ENCODE measurements around the gene CMTM3.
"Not testable (repeated sequence)": the region's sequence is repeated elsewhere in the genome, so short reads cannot be mapped to it uniquely, and the experiment has no call there.

CMTM3 gene

DNA sequence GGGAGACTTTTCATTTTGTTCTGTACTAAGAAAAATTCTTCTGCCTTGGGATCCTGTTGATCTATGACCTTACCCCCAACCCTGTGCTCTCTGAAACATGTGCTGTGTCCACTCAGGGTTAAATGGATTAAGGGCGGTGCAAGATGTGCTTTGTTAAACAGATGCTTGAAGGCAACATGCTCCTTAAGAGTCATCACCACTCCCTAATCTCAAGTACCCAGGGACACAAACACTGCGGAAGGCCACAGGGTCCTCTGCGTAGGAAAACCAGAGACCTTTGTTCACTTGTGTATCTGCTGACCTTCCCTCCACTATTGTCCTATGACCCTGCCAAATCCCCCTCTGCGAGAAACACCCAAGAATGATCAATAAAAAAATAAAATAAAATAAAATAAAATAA is 27.1 kb downstream of the CMTM3 start:
- DNase-seq (ENCODE audit: low read depth in 2 of 2) = not testable (repeated sequence)

- no peak for DNase-seq (ENCODE audit: low read depth in 2 of 2)
Observed at GRCh38 chr16:66634527-66635196, 30.2 kb downstream of the CMTM3 start.

DNA sequence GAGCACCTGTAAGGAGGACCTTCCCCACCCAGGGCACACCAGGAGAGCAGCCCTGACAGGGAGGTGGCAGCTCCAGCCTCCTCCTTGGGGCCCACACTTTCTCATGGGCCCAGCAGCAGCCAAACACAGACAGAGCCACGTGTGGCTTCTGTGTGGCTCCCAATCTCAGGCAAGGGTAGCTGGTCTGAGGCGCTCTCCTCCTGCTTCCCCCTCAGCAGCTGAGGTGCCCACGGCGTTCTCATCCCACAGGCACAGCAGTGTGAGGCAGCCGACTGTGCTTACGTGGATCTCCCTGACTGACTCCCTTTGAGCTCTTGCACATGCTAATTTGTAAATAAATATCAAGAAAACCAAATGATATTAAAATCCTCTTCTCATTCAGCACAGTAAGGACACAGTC is 30.9 kb downstream of the CMTM3 start:
- no peak for DNase-seq (ENCODE audit: low read depth in 2 of 2)

- DNase-seq (ENCODE audit: low read depth in 2 of 2) = no peak
Observed at GRCh38 chr16:66636199-66636598, 31.7 kb downstream of the CMTM3 start.

DNA sequence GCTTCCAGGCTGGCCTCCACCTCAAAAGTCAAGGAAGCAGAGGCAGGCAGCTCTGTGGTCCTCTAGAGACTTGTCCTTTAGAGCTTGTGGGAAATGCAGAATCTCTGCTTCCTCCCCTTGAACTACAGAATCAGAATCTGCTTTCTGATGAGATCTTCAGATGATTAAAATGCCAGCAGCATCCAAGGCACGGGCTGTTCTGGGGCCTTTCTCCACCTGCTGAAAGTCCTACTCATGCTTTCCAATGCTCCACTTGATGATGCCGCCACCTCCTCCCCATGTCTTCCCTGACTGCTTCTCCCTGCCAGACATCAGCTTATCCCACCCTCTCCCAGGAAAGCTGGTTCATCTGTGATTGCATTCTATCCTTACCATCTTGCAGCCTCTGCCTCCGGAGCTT is 33.3 kb downstream of the CMTM3 start:
- no peak for DNase-seq (ENCODE audit: low read depth in 2 of 2)

DNA sequence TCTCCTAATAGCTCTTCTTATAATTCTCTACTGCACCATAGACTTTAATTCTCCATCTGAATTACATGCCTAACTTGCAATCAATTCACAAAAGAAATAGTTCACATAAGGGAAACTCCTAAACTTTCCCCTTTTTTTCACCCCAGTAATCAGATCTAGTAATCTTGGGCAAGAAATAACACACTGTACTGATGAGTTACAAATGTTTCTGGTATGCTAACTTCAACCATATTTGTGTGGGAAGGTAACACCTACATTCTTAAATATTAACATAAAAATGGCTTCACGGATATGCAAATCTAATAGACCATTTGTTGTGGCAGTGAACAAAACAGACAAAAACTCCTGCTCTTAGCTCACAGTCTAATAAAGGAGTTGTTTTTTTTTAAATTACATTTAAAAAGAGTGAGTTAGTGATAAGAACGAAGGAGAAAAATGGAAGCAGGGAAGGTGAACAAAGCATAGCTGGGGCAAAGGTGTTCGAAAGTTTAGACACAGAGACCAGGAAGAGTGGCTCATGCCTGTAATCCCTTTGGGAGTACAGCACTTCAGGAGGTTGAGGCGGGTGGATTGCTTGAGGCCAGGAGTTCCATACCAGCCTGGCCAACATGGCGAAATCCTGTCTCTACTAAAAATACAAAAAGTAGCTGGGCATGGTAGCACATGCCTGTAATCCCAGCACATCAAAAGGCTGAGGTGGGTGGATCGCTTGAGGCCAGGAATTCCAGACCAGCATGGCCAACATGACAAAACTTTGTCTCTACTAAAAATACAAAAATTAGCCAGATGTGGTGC is 34.8 kb downstream of the CMTM3 start:
- no peak for DNase-seq (ENCODE audit: low read depth in 2 of 2)

- DNase-seq (ENCODE audit: low read depth in 2 of 2) = no peak
Observed at GRCh38 chr16:66640724-66641314, 36.3 kb downstream of the CMTM3 start.

GRCh38 chr16:66641387-66641786 is 36.9 kb downstream of the CMTM3 start:
- no peak for DNase-seq (ENCODE audit: low read depth in 2 of 2)

DNA sequence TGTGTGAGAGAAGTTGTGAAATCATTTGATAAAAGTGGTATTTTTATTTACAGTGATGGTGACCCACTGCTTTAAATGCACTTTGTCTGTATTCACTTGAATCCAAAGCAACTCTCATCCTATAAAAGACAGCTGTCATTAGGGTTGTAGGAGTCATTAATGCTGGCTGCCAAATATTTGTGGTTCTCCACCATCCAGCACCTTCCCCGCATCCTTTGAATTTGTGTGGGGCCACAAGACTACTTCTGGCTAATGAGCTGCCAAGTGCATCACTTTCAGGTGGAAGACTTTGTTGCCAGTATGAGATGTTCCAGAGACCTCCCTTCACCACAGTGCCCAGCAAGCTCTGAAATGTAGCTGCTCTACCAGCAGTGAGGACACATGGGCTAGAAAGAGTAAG is 43.4 kb downstream of the CMTM3 start:
- DNase-seq (ENCODE audit: low read depth in 2 of 2) = no peak

GRCh38 chr16:66649167-66649566 is 44.7 kb downstream of the CMTM3 start:
- DNase-seq (ENCODE audit: low read depth in 2 of 2) = no peak

- DNase-seq (ENCODE audit: low read depth in 2 of 2) = no peak
Observed at GRCh38 chr16:66649636-66650205, 45.2 kb downstream of the CMTM3 start.

- peak; percentile 23 to 57 for DNase-seq (ENCODE audit: low read depth in 2 of 2)
Observed at GRCh38 chr16:66650707-66651473, 46.4 kb downstream of the CMTM3 start.

DNA sequence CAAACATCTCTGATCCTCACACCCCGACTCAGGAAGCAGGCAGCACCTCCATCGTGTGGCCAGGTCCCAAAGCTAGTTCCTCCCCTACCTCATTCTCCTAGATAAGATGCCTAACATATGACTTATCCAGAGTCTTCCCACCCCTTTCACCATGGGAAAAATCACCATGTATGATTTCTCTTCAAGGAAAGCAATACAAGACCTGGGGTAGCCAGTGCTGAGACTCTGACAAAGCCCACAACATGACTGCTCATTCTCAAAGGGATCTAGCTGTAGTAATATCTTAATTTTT is 46.9 kb downstream of the CMTM3 start:
- no peak for DNase-seq (ENCODE audit: low read depth in 2 of 2)

- DNase-seq (ENCODE audit: low read depth in 2 of 2) = no peak
Observed at GRCh38 chr16:66651965-66652364, 47.5 kb downstream of the CMTM3 start.

DNA sequence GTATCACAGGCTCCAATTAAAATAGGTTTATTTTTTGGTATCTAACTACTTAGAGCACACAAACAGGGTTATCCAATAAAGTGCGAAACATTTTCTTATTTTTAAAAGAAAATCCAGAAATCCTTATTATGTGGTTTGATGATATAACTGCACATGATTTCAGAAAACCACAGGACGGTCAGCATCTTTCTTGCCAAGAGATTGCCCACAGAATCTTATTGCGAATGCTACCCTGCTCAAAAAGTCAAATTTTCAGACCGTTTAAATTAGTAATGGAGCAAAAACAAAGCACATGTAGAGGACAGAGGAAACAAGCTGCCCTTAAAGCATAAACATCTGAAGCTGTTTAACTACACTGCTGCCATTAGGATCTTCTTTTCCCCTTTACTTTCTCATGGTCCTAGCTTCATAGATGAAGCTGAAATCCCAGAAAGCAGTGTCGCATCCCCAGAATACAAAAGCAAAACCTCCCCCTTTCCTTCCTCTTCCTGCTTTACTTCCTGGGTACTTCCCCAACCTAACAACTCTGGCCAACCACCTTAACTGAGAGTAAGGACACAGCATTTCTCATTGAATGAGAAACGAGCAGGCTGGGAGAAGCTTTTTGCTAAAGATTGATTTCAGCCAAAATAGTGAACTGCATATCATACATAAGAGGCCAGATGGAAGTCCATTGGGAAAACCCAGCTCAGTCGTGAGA is 48.3 kb downstream of the CMTM3 start:
- no peak for DNase-seq (ENCODE audit: low read depth in 2 of 2)

DNA sequence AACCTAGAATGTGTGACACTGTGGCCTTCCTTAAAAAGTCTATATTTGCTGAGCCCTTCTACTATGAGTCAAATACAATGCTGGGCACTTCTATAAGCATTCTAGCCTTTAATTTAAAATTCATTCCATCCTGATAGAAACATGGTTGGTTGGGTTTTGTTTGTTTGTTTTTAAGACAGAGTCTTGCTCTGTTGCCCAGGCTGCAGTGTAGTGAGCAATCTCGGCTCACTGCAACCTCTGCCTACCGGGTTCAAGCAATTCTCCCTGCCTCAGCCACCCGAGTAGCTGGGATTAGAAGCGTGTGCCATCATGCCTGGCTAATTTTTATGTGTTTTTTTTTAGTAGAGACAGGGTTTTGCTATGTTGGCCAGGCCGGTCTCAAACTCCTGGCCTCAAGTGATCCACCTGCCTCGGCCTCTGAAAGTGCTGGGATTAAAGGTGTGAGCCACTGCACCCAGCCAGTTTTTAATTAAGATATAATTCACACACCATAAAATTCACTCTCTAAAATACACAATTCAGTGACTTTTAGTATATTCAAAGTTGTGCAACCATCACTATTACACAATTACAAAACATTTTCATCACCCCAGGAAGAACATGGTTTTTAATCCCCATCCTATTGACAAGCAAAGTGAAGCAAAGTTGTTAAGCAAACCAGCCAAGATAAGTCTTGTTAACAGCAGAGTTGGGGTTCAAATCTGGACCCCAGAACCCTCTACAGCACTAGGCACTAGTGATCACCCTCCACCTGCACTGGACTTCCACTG is 49.3 kb downstream of the CMTM3 start:
- DNase-seq (ENCODE audit: low read depth in 2 of 2) = no peak

- no peak for DNase-seq (ENCODE audit: low read depth in 2 of 2)
Observed at GRCh38 chr16:66656547-66656946, 52.0 kb downstream of the CMTM3 start.

GRCh38 chr16:66658143-66658859 is 53.8 kb downstream of the CMTM3 start:
- DNase-seq (ENCODE audit: low read depth in 2 of 2) = no peak

GRCh38 chr16:66658860-66659190 is 54.3 kb downstream of the CMTM3 start:
- DNase-seq (ENCODE audit: low read depth in 2 of 2) = no peak

Data from stimulated activated CD8-positive, alpha-beta memory T cell treated with anti-CD3 and anti-CD28 coated beads, Interleukin-15, amount 100 ng/mL, for 4 hours (primary cell).